HepG2 (cell line): ENCODE measurements around the gene RBM27. TPM values are rescaled to one million over a fixed set of nuclear protein-coding genes. Genes with fewer than 3 reads are reported as not detected.

Source experiments
- ATF1 ChIP-seq: IDR thresholded peaks from 2 replicates; pipeline ENCODE4 v1.6.1; 2016; ENCODE audit warnings: mild to moderate bottlenecking, control low read depth
- BATF2 ChIP-seq: sonication (generic); formaldehyde crosslinking; IDR thresholded peaks from 2 replicates; pipeline ENCODE4 v1.8.0; 2022; ENCODE audit warnings: mild to moderate bottlenecking, missing genetic modification reagents, moderate library complexity
- CC2D1A ChIP-seq: sonication (generic); formaldehyde crosslinking; IDR thresholded peaks from 2 replicates; pipeline ENCODE4 v1.8.1; 2023; ENCODE audit warnings: mild to moderate bottlenecking, missing genetic modification reagents
- CEBPG ChIP-seq: IDR thresholded peaks from 2 replicates; pipeline ENCODE4 v1.6.1; 2016
- DR1 ChIP-seq: sonication (generic); formaldehyde crosslinking; IDR thresholded peaks from 2 replicates; pipeline ENCODE4 v1.8.0; 2021; ENCODE audit warnings: mild to moderate bottlenecking, missing genetic modification reagents, inconsistent platforms
- FOXK2 ChIP-seq: fragments of 450-650 bp; IDR thresholded peaks from 2 replicates; pipeline ENCODE4 v1.6.1; 2016
- HDAC2 ChIP-seq: sonication (generic); formaldehyde crosslinking; IDR thresholded peaks from 2 replicates; pipeline ENCODE4 v1.4.0; 2020; ENCODE audit warnings: missing genetic modification reagents
- NFRKB ChIP-seq: fragments of 450-650 bp; IDR thresholded peaks from 2 replicates; pipeline ENCODE4 v1.6.1; 2017
- NKX3-1 ChIP-seq: sonication (generic); formaldehyde crosslinking; IDR thresholded peaks from 2 replicates; pipeline ENCODE4 v1.5.0; 2020; ENCODE audit warnings: missing genetic modification reagents
- PAWR ChIP-seq: sonication (generic); formaldehyde crosslinking; IDR thresholded peaks from 2 replicates; pipeline ENCODE4 v1.4.0; 2020; ENCODE audit warnings: missing genetic modification reagents, mild to moderate bottlenecking, borderline replicate concordance
- POGZ ChIP-seq: sonication (generic); formaldehyde crosslinking; IDR thresholded peaks from 2 replicates; pipeline ENCODE4 v1.4.0; 2020; ENCODE audit warnings: mild to moderate bottlenecking, missing genetic modification reagents
- RBM39 ChIP-seq: fragments of 200-400 bp; formaldehyde crosslinking; IDR thresholded peaks from one replicate; pipeline ENCODE4 v1.6.1; 2018; ENCODE audit warnings: antibody characterized with exemption, mild to moderate bottlenecking, low read depth, low read length; ENCODE audit not compliant: poor library complexity, severe bottlenecking
- REPIN1 ChIP-seq: sonication (generic); formaldehyde crosslinking; IDR thresholded peaks from 2 replicates; pipeline ENCODE4 v1.8.0; 2022; ENCODE audit warnings: missing genetic modification reagents, low read depth, mild to moderate bottlenecking, borderline replicate concordance
- SP2 ChIP-seq: sonication (generic); formaldehyde crosslinking; IDR thresholded peaks from 2 replicates; pipeline ENCODE4 v1.5.1; 2020; ENCODE audit warnings: mild to moderate bottlenecking, missing genetic modification reagents
- SP4 ChIP-seq: sonication (generic); formaldehyde crosslinking; IDR thresholded peaks from 2 replicates; pipeline ENCODE4 v1.8.1; 2023; ENCODE audit warnings: mild to moderate bottlenecking, missing genetic modification reagents
- TAF15 ChIP-seq: fragments of 200-400 bp; formaldehyde crosslinking; IDR thresholded peaks from one replicate; pipeline ENCODE4 v1.6.1; 2018; ENCODE audit warnings: mild to moderate bottlenecking, low read depth, low read length; ENCODE audit not compliant: poor library complexity, severe bottlenecking
- TBL1XR1 ChIP-seq: fragments of 150-350 bp; IDR thresholded peaks from 2 replicates; pipeline ENCODE4 v1.6.1; 2014; ENCODE audit warnings: borderline replicate concordance, low read length; ENCODE audit not compliant: partially characterized antibody
- USF2 ChIP-seq, 2 experiments: sonication (generic) in 1 of 2; formaldehyde crosslinking in 1 of 2; IDR thresholded peaks; 2 replicates each; pipeline versions ENCODE4 v1.5.1 to v1.6.1; 2011 to 2020; ENCODE audit warnings: borderline replicate concordance in 1 of 2, low read depth in 1 of 2, low read length in 1 of 2, mild to moderate bottlenecking in 1 of 2, missing genetic modification reagents in 1 of 2, moderate library complexity in 1 of 2
- ZFP82 ChIP-seq: sonication (generic); formaldehyde crosslinking; IDR thresholded peaks from 2 replicates; pipeline ENCODE4 v1.5.1; 2020; ENCODE audit warnings: mild to moderate bottlenecking, missing genetic modification reagents, borderline replicate concordance
- ZNF124 ChIP-seq: sonication (generic); formaldehyde crosslinking; IDR thresholded peaks from 2 replicates; pipeline ENCODE4 v1.4.0; 2020; ENCODE audit warnings: missing genetic modification reagents
- ZNF235 ChIP-seq: sonication (generic); formaldehyde crosslinking; IDR thresholded peaks from 2 replicates; pipeline ENCODE4 v1.8.1; 2023; ENCODE audit warnings: mild to moderate bottlenecking, missing genetic modification reagents, borderline replicate concordance
- ZNF292 ChIP-seq: sonication (generic); formaldehyde crosslinking; IDR thresholded peaks from 2 replicates; pipeline ENCODE4 v1.8.1; 2022; ENCODE audit warnings: mild to moderate bottlenecking, low read depth, missing genetic modification reagents, borderline replicate concordance
- ZNF567 ChIP-seq: sonication (generic); formaldehyde crosslinking; IDR thresholded peaks from 2 replicates; pipeline ENCODE4 v1.8.1; 2023; ENCODE audit warnings: mild to moderate bottlenecking, missing genetic modification reagents, borderline replicate concordance
- ZNF746 ChIP-seq: sonication (generic); formaldehyde crosslinking; IDR thresholded peaks from 2 replicates; pipeline ENCODE4 v1.8.0; 2022; ENCODE audit warnings: mild to moderate bottlenecking, missing genetic modification reagents
- ZNF75D ChIP-seq: sonication (generic); formaldehyde crosslinking; IDR thresholded peaks from 2 replicates; pipeline ENCODE4 v1.8.1; 2023; ENCODE audit warnings: missing genetic modification reagents, mild to moderate bottlenecking, borderline replicate concordance
- polyA plus RNA-seq, 8 experiments: library from polyadenylated mRNA; depleted of rRNA in 3 of 8; stranded (reverse) in 7 of 8; unstranded in 1 of 8; fragments of >200 nt; fragmentation: Illumina TruSeq in 4 of 8; extraction: Trizol in 4 of 8; gene quantifications; 2 replicates each; pipeline versions ENCODE4 v1.2.1 to v1.2.3, GENCODE V29; 2011 to 2016; ENCODE audit warnings: low read depth in 4 of 8, missing spikeins in 1 of 8, mixed read lengths in 1 of 8; ENCODE audit not compliant: insufficient read depth in 1 of 8
- total RNA-seq, 5 experiments: library from RNA; depleted of rRNA; stranded (reverse); fragments of >200 nt; fragmentation: Illumina TruSeq; extraction: Trizol; gene quantifications; 2 replicates each; pipeline ENCODE4 v1.2.3, GENCODE V29; 2016; ENCODE audit warnings: low read depth in 1 of 5
- TF ChIP-seq, protein P1 (sequence below): sonication (generic); formaldehyde crosslinking; conservative IDR thresholded peaks from 2 replicates; pipeline ENCODE4 v1.4.0; 2020; ENCODE audit warnings: missing genetic modification reagents

RBM27 gene
- total and polyA plus RNA-seq, 2 of the 13 experiments (the other 11 are each of a cell fraction or from before 2014, with no cell fraction given) = 12.9 to 23.4 TPM

DNA sequence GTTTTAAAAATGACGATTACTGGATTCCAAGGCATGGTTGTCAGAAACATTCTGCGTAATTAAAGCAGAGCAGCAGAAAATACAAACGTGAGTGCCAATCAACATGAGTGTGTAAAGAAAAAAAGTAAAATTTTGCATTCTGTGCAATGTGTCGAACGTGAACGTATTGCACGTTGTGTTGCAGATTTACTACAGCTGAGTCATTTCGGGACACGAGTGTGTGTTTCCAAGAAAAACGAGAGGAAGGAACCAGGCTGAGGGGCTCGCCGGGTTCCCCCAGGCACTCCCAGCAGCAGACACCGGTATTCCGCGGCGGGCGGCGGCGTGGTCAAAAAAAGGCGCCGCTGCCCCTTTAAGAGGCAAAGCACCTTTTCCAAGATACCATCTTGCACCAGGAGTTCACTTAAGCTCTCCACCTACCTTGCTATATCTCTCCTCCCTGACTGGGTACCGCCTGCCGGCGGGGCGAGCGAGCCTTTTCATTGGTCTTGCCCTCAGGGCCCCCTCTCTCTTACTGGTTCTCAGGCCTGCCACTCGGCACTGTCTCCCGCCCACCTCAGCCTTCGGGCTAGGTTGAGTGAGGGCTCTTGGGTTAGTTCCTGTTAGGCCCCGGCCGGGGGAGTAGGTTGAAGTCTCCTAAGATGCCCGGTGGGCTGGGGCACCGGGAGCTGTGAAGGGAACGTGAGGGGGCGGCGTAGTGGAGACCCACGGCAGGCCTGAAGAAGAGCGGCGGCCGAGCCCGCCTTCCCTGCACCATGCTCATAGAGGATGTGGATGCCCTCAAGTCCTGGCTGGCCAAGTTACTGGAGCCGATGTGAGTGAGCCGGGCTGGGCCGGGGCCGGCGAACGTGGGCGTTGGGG lies at the start of gene RBM27 (continued):
- TF ChIP-seq TAF15 (no peak), CC2D1A (no peak), TBL1XR1 (no peak), NFRKB (no peak), POGZ (peak; percentile 77; the same call in 1 of the 2 replicates), HDAC2 (peak; percentile 43), DR1 (CRISPR knock-in tag) (0 out of 2 replicates have a peak, but pooled peaks have one; percentile 33), PAWR (no peak), SP2 (peak; percentile 100), BATF2 (CRISPR knock-in tag) (no peak), ZNF124 (peak; percentile 76), SP4 (peak; percentile 87), USF2 (IDR thresholded peaks at IDR 0.05; ENCODE audit: low read depth, low read length) (no peak), USF2 (CRISPR knock-in tag; IDR thresholded peaks at IDR 0.05; ENCODE audit: borderline replicate concordance) (no peak), RBM39 (peak; percentile 57), ZNF292 (no peak), REPIN1 (CRISPR knock-in tag) (peak; percentile 31; the same call in 1 of the 2 replicates), CEBPG (CRISPR knock-in tag) (no peak), FOXK2 (no peak; the same call in 1 of the 2 replicates), NKX3-1 (CRISPR knock-in tag) (peak; percentile 34; the same call in 1 of the 2 replicates), ATF1 (peak; percentile 84), ZNF746 (no peak), ZFP82 (CRISPR knock-in tag) (no peak), ZNF75D (no peak), ZNF567 (no peak), ZNF235 (CRISPR knock-in tag) (no peak)
- TF ChIP-seq, protein P1, sequence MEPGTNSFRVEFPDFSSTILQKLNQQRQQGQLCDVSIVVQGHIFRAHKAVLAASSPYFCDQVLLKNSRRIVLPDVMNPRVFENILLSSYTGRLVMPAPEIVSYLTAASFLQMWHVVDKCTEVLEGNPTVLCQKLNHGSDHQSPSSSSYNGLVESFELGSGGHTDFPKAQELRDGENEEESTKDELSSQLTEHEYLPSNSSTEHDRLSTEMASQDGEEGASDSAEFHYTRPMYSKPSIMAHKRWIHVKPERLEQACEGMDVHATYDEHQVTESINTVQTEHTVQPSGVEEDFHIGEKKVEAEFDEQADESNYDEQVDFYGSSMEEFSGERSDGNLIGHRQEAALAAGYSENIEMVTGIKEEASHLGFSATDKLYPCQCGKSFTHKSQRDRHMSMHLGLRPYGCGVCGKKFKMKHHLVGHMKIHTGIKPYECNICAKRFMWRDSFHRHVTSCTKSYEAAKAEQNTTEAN (CRISPR knock-in tag) = peak; percentile 90
